Activated CD8-positive, alpha-beta memory T cell treated with anti-CD3 and anti-CD28 coated beads for 4 hours (primary cell): ENCODE measurements around the gene OR6T1.

Experiments
- DNase-seq, 2 donors: peaks; one replicate each; pipeline ENCODE4 v3.0.0-alpha.2; 2020; ENCODE audit warnings: low read depth in 2 of 2

OR6T1 gene

GRCh38 chr11:123943738-123944137 is at the start of gene OR6T1:
Gene OR6T1, minus strand, starts transcription at chr11:123943838. Its CDS starts 0 bp downstream, at chr11:123943838.
- DNase-seq = no peak

- DNase-seq = no peak
Measured at GRCh38 chr11:123979311-123979710, 35.7 kb upstream of the OR6T1 start.

GRCh38 chr11:123977731-123978347 is 34.2 kb upstream of the OR6T1 start, which contains the start of gene OR10S1:
Gene OR10S1, minus strand, starts transcription at chr11:123977781. Its CDS starts 117 bp downstream, at chr11:123977664.
- DNase-seq = no peak

GRCh38 chr11:123976770-123977560 is 33.3 kb upstream of the OR6T1 start:
- no peak for DNase-seq

- no peak for DNase-seq
Measured at GRCh38 chr11:123973816-123974215, 30.2 kb upstream of the OR6T1 start.

GRCh38 chr11:123956752-123957151 is 13.1 kb upstream of the OR6T1 start:
- no peak for DNase-seq

GRCh38 chr11:123945132-123945531 is 1.5 kb upstream of the OR6T1 start:
- DNase-seq = no peak

- DNase-seq = no peak
Measured at GRCh38 chr11:123942413-123942812, 1.2 kb downstream of the OR6T1 start.

- no peak for DNase-seq
Measured at GRCh38 chr11:123939317-123939716, 4.3 kb downstream of the OR6T1 start, which contains the start of gene OR4D5. Gene OR4D5, plus strand, starts transcription at chr11:123939617. Its CDS starts 0 bp downstream, at chr11:123939617.

- DNase-seq = no peak
Measured at GRCh38 chr11:123924027-123924426, 19.6 kb downstream of the OR6T1 start.

- DNase-seq = no peak
Measured at GRCh38 chr11:123920943-123921342, 22.7 kb downstream of the OR6T1 start.

- no peak for DNase-seq
Measured at GRCh38 chr11:123905826-123906225, 37.8 kb downstream of the OR6T1 start.

GRCh38 chr11:123904932-123905331 is 38.7 kb downstream of the OR6T1 start:
- DNase-seq = no peak

GRCh38 chr11:123903932-123904331 is 39.7 kb downstream of the OR6T1 start:
- no peak for DNase-seq

- DNase-seq = no peak
Measured at GRCh38 chr11:123901867-123902266, 41.8 kb downstream of the OR6T1 start, which contains the start of gene OR8D4. Gene OR8D4, plus strand, starts transcription at chr11:123902167. Its CDS starts 4,265 bp downstream, at chr11:123906432.

GRCh38 chr11:123899792-123900191 is 43.8 kb downstream of the OR6T1 start:
- no peak for DNase-seq
